HG03064 (cell line): Measurements from ENCODE around the gene TECPR2.
"Not testable (repeated sequence)": the region's sequence is repeated elsewhere in the genome, so short reads cannot be mapped to it uniquely, and the experiment has no call there.

Experiments used
- ATAC-seq: cut with Tn5 transposase; IDR thresholded peaks from one replicate; pipeline ENCODE4 v1.9.1; 2021; ENCODE audit warnings: low read depth; ENCODE audit not compliant: unreplicated experiment

TECPR2 gene

DNA sequence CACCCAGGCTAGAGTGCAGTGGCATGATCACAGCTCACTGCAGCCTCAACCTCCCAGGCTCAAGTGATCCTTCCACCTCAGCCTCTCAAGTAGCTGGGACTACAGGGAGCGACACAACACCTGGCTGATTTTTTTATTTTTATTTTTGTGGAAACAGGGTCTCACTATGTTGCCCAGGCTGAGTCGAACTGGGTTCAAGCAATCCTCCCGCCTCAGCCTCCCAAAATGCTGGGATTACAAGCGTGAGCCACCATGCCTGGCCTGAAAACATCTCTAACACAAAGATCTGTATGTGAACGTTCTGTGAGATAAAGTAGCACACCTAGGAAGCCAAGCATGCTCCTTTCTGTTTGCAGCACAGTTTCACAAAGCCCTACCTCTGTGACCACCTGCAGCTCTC is 157.0 kb downstream of the TECPR2 start:
- ATAC-seq: not testable (repeated sequence)

DNA sequence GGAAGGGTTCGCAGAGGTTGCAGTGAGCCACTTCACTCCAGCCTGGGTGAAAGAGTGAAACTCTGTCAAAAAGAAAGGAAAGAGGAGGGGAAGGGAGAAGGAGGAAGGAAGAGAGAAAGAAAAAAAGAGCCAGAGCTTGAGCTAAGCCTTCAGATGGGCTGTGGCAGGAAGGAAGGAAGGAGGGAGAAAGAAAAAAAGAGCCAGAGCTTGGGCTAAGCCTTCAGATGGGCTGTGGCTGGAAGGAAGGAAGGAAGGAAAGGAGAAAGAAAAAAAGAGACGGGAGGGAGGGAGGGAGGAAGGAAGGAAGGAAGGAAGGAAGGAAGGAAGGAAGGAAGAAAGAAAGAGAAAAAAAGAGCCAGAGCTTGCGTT is 160.4 kb downstream of the TECPR2 start:
- no peak for ATAC-seq

DNA sequence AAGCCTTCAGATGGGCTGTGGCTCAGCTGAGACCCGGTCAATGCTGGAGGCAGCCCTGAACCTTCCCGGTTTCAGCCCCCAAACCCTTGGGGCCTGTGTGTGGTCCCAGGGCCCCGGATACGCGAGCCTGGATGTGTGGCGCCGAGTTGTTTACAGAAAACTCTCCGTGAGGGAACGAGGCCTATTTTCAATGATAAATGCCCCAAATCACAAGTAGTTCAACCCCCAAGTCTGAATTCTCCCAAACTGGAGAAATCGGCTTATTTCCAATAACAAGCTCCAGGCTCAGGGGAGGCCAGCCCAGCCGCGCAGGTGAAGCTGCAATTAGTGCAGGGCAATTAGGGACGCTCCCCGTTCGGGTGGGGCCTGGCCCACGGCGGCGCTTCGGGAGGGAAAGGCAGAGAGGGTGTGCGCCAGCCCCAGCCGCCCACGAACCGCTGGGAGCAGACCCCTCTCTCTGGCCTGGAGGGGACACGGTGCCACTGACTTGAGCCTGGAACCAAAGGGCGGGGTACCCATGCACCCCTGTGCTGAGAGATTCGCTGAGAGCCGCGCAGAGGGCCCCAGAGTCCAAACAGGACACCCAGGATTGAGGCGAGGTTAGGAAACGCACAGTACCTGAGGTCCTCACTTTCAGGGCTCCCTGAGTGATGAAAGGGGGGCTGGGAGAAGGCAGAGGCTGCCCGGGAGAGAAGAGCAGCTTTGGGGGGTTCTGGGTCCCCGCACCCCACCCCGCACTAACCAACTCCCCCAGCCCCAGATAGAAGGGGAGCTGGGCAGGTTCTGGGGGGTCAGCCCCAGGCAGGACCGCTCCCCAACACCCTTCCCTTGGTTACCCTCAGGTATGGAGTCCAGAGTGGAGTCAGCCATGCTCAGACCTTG is 161.1 kb downstream of the TECPR2 start:
- ATAC-seq: no peak

DNA sequence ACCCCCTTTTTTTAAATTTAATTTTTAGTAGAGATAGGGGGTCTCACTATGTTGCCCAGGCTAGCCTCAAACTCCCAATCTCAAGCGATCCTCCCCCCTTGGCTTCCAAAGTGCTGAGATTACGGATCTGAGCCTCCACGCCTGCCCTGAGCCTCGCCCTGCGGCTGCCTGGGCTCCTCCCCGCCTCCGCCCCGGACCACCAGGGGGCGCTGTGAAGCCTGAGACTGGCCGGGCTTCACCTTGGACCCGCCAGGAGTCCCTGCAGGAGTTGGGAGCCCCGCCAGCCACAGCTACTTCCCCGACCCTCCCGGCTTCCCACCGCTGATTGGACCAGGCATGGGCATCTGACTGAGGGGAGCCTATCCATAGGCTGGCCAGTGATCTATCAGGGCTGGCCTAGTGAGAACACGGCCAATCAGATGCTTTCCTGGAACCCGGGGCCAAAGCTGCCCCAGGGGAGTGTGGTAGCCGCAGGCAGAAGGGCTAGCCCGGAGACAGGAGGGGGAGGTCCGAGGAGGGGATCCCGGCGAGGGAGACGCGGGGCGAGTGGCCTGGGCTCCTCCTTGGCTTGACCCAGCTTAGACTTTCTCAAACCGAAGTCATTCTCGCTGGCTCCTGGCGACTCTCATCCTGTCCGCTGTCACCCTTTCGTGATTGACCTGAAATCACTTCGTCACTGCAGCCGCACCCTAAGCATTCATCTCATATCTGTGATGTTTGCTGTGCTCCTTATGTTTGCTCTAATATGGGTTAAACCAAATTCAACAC is 161.9 kb downstream of the TECPR2 start:
- ATAC-seq: peak; percentile 93

DNA sequence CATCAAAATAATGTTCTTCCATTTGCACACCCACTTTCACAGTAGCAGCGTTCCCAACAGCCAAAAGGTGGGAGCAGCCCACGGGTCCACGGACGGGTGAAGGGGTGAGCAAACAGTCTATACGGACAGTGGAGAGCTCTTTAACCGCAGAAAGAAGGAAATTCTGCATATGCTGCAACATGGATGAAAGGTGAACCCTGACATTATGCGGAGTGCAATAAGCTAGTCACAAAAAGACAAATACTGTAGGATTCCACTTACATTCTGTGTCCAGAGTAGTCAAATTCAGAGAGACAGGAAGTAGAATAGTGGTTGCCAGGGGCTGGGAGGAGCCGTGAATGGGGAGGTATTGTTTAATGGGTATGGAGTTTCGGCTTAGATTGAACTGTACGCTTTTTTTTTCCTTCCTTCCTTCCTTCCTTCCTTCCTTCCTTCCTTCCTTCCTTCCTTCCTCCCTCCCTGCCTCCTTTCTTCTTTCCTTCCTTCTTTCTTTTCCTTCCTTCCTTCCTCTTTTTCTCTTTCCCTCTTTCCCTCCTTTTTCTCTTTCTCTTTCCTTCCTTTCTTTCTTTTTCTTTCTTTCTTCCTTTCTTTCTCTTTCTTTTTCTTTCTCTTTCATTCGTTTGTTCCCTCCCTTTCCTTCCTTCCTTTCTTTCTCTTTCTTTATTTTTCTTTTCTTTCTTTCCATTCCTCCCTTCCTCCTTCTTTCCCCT is 162.6 kb downstream of the TECPR2 start:
- ATAC-seq: peak; percentile 23

DNA sequence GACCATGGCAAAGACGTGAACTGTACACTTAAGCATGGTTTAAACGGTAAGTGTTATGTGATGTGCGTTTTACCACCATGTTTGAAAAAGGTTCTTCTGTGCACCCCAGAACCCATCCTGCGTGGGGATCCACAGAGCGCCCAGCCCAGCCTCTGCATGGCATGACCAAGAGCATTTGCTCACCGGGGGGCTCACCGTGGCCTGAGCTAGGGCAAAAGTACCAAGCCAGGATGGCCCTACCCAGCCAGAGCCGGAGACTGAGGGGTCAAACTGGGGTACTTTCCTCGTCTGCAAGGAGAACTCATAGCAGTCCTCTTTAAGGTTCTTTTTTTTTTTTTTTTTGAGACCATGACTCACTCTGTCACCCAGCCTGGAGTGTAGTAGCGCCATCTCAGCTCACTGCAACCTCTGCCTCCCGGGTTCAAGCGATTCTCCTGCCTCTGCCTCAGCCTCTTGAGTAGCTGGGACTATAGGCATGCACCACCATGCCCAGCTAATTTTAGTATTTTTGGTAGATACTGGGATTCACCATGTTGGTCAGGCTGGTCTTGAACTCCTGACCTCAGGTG is 163.3 kb downstream of the TECPR2 start:
- no peak for ATAC-seq

DNA sequence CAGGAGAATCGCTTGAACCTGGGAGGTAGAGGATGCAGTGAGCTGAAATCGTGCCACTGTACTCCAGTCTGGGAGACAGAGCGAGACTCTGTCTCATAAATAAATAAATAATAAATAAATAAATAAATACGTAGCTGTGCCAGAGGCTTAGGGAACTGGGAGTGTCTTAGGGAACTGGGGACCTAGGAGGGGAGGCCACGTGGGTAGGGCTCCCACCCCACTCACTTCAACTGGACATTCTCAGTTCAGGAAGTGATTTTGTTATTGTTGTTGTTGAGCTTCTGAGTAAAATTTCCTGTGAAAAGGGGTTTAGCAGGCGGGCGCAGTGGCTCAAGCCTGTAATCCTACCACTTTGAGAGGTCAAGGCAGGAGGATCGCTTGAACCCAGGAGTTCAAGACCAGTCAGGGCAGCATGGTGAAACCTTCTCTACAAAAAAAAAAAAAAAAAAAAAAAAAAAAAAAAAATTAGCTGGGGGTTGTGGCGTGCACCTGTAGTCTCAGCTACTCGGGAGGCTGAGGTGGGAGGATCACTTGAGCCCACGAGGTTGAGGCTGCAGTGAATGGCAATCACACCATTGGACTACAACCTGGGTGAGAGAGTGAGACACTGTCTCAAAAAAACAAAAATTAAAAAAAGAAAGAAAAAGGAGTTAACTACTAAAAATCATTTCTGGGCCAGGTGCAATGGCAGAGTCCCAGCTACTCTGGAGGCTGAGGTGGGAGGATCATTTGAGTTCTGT is 165.9 kb downstream of the TECPR2 start:
- ATAC-seq: no peak

DNA sequence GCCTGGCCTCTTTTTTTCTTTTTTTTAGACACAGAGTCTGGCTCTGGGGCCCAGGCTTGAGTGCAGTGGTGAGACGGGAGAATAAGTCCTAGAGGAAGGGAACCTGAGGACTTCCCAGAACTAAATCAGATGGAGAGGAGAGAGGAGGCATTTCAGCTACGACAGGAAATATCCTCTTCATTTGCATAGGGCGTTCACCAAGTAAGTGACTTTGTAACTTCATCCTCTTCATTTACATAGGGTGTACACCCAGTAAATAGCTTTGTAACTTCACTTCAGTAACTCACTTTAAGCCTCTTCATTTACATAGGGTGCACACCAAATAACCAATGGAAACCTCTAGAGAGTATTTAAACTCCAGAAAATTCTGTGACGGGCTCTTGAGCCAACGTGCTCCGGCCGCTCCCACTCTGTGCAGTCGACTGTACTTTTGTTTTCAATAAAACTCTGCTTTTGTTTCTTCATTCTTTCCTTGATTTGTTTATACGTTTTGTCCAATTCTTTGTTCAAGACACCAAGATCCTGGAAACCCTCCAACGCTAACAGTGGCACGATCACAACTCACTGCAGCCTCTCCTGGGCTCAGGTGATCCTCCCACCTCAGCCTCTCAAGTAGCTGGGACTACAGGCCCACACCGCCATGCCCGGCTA is 168.2 kb downstream of the TECPR2 start:
- ATAC-seq: no peak

DNA sequence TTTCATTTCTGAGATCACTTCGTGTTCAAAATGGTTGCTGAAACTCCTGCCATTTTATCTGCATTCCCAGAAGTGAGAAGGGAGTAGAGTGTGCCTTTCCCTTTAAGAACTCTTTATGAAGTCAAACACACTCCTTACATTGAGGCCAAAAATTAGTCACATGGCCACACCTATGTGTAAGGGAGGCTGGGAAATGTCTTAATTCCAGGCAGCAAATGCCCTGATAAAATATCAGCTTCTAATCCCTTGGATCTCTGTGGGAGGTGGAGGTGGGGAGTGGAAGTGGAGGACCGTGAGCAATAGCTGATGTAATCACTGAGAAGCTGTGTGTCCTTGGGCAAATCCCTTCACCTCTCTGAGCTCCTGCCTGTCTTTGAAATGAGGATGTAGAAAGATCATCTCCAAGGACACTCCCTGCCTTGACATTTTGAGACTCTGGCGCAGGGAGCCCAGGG is 169.5 kb downstream of the TECPR2 start:
- ATAC-seq: no peak

DNA sequence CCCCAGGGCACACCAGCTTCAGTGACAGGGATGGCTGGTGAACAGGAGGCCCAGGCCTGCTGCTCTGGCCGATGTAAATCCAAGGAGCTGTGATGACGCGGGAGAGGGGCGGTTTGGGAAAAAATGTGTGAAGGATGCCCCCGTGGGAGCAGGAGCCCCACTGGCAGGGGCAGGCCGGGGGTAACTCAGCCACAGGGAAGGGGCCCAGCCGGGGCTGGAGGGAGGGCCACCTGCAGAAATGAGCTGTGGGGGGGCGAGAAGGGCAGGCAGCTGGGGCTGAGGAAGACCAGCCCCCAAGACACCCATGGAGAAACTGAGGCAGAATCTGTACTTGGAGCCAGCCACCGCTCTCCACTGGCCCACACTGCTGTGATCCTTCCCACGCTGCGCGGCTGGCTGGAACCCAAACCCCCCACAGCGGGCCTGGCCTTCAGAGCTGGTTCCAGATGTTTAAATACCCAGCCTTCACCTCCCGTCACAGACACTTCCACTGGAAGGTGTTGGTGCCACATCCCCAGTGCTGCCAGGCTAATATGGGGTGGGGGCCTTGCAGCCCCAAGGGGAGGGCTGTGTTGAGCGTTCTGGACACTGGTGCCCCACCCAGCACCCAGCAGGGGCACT is 175.3 kb downstream of the TECPR2 start:
- no peak for ATAC-seq

DNA sequence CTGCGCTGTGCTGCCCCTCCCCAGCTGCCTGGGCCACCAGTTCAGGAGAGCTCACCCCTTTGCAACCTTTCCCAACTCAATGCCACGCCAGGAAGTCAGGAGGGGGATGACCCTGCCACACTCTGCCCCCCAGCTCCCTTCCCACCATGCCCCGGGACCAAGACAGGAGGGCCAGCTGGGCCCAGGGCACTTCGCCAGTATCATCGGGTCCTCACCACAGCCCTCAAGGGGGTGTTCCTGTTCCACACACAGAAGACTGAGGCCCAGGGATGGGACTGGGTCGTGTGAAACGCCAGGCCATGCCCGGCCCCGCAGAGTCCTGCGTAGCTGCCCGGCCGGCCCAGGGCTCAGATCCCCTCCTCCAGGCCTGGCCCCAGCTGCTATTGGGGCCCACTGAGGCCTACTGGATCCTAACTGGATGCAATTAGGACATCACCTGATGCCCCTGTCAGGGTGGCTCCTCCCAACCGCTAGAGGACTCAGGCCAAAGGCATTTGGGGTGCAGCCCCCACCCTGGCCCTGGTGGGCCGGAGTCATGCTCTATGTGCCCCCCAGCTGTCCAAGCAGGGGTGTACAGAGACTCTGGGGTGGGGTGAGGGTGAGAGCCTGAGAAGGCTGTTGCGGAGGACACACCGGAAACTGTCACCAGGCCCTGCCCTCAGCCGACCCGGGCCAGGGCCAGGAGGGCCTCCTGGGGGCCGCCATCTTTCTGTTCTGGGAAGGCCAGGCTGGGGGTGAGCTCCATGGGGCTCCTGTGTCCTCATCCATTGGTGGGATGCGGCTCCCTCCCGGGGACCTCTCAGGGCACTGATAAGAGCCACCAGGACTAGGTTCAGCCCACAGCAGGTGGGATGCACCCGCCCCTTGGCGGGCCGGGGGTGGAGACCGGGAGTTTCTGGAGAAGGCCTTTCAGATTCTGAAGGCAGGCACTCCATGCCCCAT is 176.1 kb downstream of the TECPR2 start:
- ATAC-seq: no peak

DNA sequence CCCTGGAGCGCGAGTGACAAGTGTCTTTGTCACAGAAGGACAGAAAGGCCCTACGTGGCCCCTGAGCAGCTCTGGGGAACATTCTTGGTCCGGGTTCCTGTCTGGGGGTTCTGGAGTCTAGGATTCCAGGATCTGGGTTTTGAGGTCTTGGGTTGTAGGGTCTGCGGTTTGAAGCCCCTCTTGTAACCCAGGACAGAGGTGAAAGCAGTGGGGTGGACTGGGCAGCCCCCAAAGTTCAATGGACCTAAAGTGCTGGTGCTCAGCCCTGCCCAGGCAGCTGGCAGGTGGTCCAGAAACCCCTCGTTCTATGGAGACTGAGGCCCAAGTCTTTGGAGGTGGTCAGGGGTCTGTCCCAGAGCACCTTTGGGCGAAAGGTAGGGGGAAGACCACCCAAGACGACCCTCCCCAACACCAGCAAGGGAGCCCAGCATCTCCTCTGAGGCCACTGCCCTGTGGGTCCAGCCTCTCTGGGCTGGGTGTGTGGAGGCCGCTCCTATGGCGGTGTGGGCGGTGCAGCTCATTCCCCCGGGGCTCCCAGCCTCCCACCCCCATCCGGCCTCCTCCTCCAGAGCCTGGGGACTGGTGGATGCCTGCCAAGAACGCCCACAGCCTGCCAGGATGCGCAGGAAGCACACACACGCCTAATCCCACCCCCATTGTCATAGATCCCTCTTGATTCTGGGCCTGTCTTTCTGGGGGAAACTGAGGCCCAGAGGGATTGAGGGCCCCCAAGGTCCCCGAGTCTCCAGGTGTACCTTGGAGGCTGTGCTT is 177.0 kb downstream of the TECPR2 start:
- no peak for ATAC-seq

DNA sequence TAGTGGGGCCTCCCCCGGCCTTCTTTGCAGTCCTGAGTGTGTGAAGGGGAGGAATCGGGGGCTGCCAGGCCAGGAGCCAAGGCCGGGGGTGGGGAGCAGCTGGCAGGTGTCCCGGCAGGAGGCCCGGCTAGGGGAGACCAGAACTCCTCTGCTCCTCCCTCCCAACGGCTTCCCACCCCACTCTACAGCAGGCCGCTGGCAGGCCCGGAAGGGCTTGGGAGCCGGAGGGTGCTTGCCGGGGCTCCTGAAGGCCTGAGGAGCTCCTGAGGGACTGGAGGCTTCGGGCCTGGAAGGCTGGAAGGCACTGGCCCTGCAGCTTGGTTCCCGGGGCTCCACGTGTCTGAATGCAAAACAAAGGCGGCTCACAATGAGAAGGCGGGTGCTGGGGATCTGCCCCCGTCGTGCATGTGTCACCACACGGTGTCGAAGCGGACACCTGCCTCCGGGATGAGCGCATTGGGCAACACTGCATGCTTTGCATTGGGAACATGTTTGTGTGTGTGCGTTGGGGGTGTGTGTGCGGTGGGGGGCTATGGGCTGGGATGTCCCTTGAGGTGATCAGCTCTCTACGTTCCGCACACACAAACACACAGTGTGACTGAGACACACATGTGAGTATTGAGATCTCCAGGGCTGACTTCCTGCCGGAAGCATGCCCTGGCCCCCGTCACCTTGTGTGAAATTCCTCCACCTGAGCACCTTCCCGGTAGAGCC is 177.7 kb downstream of the TECPR2 start:
- ATAC-seq: no peak

DNA sequence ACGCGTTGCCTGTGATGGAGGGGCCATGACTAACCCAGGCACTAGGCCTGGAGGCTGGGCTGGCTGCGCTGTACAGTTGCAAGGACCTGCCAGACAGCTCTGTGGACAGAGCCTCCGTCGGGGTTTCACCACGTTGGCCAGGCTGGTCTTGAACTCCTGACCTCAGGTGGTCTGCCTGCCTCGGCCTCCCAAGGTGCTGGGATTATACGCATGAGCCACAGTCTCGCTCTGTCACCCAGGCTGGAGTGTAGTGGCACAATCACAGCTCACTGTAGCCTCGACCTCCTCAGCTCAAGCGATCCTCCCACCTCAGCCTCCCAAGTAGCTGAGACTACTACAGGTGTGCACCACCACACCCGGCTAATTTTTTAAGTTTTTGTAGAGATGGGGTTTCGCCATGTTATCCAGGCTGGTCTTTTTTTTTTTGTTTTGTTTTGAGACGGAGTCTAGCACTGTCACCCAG is 178.3 kb downstream of the TECPR2 start:
- not testable (repeated sequence) for ATAC-seq

DNA sequence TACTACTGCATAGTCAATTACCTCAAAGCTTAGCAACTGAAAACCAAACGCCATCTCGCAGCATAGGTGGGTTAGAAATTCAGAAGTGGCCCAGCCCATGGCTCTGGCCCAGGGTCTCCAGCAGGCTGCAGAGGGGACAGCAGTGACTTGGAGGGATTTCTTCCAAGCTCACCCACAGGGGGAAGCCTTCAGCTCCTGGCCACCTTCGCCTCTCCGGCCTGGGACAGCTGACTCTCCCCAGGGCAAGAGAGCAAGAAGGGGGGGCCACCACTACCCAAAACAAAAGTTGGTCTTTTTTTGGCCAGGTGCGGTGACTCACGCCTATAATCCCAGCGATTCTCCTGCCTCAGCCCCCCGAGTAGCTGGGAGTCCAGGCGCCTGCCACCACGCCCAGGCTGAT is 179.0 kb downstream of the TECPR2 start:
- ATAC-seq: no peak

DNA sequence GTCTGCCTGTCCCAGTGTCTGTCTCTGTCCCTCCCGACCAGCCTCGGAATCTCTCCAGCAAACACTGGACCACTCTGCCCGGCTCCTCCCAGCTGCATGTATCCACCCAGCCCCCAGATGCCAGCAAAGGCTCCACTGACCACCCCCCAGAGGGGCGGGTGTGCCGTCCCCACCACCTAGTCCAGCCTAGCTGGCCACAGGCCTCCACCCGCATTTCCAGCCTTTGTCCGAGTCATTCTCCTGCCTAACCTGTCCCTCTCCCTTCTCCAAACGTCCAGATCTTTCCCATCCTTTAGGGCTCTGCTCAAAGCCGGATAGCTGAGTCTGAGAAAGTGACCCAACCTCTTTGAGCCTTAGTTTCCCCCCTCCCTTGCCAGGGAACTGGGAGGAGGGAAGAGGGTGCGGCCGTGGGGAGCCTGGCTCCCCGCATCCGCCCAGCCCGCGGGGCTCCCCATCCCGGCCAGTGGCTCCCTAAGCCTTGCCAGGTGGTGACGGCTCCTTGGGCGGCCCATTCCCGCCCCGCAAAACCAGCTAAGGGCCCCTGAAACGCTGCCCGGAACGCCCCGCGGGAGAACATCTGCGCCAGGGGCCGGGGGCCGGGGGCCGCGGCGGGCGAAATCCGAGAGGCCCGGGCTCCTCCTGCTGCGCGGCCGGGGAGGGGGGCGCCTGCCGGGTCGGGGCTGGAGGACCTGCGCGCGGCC is 181.5 kb downstream of the TECPR2 start:
- ATAC-seq: no peak
